Mesothelial cell of epicardium (in vitro differentiated cells): Measurements from ENCODE around the gene PEG3. TPM values are rescaled to one million over a fixed set of nuclear protein-coding genes. Genes with fewer than 3 reads are reported as not detected.

Experiments used
- DNase-seq, 2 experiments: peaks; one replicate each; pipeline ENCODE4 v3.0.0; 2021; ENCODE audit warnings: low spot score in 2 of 2; ENCODE audit not compliant: unreplicated experiment in 2 of 2
- H3K27ac Mint-ChIP-seq: 2 replicates; pipeline ENCODE4 v1.8.0; 2021; ENCODE audit warnings: mixed read lengths
- H3K27me3 Mint-ChIP-seq: 2 replicates; pipeline ENCODE4 v1.8.0; 2021; ENCODE audit warnings: low read depth, mixed read lengths
- H3K36me3 Mint-ChIP-seq: 2 replicates; pipeline ENCODE4 v1.8.0; 2021; ENCODE audit warnings: mixed read lengths
- H3K4me1 Mint-ChIP-seq: 2 replicates; pipeline ENCODE4 v1.8.0; 2021; ENCODE audit warnings: mixed read lengths
- H3K4me3 Mint-ChIP-seq: 2 replicates; pipeline ENCODE4 v1.8.0; 2021; ENCODE audit warnings: mild to moderate bottlenecking, moderate library complexity, mixed read lengths
- H3K9me3 Mint-ChIP-seq: 2 replicates; pipeline ENCODE4 v1.8.0; 2021; ENCODE audit warnings: mixed read lengths
- total RNA-seq: library from RNA; stranded (reverse); gene quantifications from 3 replicates; pipeline ENCODE4 v1.2.1, GENCODE V29; 2021
- TF ChIP-seq, protein P1 (sequence below): fragments of 200-600 bp; sonication (generic); IDR thresholded peaks from one replicate; pipeline ENCODE4 v1.5.0; 2021; ENCODE audit warnings: antibody characterized with exemption; ENCODE audit not compliant: unreplicated experiment

Gene PEG3
- total RNA-seq, 1 donor from 2014 or later, result not detected

DNA sequence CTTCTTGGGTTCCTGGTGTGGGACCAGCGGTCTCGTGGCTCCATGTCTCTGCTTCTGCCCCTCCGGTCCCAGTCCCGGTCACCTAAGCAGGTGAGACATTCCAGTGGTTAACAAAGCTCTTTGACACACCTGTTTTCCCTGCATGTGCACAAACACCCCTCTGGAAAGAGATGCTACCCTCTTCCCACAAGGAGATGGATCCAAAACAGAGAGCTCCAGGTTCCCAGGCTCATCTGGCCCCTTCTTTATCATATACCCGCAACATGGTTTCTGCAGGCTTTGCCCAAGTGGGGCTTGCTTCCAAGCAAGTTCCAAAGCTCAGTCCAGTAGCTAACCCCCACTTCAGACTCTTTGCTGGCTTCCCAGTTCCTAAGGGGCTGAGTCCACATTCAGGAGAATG, 17.8 kb downstream of the PEG3 start:
- Mint-ChIP-seq H3K4me1 (no peaks in the 10 kb centered on the region), H3K36me3 (peaks cover 7% of the 10 kb centered on the region), H3K27ac (no peak overlapping the region), H3K4me3 (no peak overlapping the region), H3K9me3 (peaks cover 92% of the 10 kb centered on the region), H3K27me3 (no peaks in the 10 kb centered on the region)
- no peak for DNase-seq
- TF ChIP-seq, protein P1, sequence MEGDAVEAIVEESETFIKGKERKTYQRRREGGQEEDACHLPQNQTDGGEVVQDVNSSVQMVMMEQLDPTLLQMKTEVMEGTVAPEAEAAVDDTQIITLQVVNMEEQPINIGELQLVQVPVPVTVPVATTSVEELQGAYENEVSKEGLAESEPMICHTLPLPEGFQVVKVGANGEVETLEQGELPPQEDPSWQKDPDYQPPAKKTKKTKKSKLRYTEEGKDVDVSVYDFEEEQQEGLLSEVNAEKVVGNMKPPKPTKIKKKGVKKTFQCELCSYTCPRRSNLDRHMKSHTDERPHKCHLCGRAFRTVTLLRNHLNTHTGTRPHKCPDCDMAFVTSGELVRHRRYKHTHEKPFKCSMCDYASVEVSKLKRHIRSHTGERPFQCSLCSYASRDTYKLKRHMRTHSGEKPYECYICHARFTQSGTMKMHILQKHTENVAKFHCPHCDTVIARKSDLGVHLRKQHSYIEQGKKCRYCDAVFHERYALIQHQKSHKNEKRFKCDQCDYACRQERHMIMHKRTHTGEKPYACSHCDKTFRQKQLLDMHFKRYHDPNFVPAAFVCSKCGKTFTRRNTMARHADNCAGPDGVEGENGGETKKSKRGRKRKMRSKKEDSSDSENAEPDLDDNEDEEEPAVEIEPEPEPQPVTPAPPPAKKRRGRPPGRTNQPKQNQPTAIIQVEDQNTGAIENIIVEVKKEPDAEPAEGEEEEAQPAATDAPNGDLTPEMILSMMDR, result no peak

DNA sequence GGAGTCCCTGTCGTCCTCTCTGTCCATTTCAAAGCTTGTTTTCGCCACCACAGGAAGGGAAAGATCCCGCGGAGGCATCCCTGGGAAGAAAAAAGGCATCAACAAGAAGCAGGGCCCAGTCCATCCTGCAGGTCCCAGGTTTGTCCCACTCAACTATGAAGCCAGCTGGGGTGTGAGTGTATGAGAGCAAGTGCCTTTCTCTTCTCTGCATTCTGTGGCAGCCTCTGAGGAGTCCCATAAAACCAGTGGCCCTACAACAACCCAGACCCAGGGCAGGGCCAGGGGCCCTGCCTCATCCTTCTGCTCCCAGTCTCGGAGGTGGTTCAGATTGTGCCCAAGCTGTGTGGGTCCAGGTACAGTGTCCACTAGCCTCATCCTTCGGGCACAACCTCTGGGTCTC, 18.9 kb downstream of the PEG3 start:
- TF ChIP-seq, protein P1, result no peak
- H3K9me3 Mint-ChIP-seq, result peaks cover 92% of the 10 kb centered on the region

DNA sequence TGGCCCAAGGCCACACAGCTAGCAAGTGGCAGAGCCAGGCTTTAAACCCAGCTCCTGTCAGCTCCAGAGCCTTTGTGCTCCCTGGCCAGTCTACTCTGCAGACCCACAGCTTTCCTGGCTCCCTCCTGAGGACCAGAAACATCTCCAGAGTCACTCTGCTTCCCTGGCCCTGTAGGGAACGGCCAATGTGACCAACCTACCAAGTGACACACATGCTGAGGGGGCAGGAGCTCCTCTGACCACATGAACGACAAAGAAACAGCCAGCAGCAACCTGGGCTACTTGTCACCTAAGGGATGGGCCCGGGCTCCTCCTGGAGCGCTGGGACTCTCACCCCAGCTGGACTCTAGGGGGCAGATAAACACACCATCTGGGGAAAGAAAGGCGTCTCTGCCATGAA, 19.3 kb downstream of the PEG3 start:
- Mint-ChIP-seq H3K4me1 (no peaks in the 10 kb centered on the region), H3K4me3 (no peak overlapping the region), H3K27me3 (no peaks in the 10 kb centered on the region), H3K9me3 (peaks cover 92% of the 10 kb centered on the region), H3K36me3 (peaks cover 7% of the 10 kb centered on the region), H3K27ac (no peak overlapping the region)
- TF ChIP-seq, protein P1, result no peak
- DNase-seq, result no peak

More for the DNA sequence above, 18.9 kb downstream of the PEG3 start:
- no peak overlapping the region for H3K27ac Mint-ChIP-seq
- no peak for DNase-seq
- H3K36me3 Mint-ChIP-seq, result peaks cover 7% of the 10 kb centered on the region
- H3K4me1 Mint-ChIP-seq, result no peaks in the 10 kb centered on the region
- no peak overlapping the region for H3K4me3 Mint-ChIP-seq
- H3K27me3 Mint-ChIP-seq, result no peaks in the 10 kb centered on the region

DNA sequence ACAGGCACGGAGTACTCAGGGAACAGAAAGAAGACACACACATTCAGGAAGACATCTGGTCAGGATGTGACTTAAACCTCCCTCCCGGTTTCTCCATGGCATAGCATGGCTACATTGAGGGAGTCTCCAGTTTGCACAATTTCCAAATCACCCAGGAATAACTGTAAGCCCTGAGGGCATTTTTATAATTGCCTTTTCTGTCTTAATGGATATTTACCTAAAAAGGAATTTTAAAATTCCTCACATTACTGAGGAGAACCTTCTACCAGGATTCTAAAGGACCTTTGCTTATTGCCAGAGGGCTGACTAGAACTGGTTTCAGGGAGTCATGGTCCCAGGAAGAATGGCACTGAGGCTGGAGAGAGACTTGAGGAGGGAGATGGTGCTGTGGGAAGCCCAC, 21.4 kb downstream of the PEG3 start:
- no peaks in the 10 kb centered on the region for H3K27me3 Mint-ChIP-seq
- peaks cover 7% of the 10 kb centered on the region for H3K36me3 Mint-ChIP-seq
- H3K27ac Mint-ChIP-seq, result no peak overlapping the region
- TF ChIP-seq, protein P1, result no peak
- no peaks in the 10 kb centered on the region for H3K4me1 Mint-ChIP-seq
- H3K4me3 Mint-ChIP-seq, result no peak overlapping the region
- DNase-seq, result no peak
- peaks cover 93% of the 10 kb centered on the region for H3K9me3 Mint-ChIP-seq

DNA sequence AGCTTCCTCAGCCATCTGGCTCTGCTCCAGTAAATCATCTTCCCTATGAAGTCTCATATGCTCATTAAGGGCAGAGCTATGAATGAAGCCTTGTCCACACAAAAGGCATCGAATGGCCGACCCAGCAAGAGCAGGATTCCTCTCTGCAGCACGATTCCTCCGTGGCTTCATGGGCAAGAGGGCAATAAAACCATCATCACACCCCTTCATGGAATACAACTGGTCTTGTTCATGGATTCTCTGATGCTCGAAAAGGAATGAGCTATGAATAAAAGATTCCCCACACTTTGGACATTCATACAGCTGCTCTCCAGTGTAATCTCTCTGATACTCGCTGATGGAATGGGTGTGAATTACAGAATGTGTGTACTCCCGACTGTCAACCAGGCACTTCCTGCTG, 25.9 kb downstream of the PEG3 start:
- peaks cover 85% of the 10 kb centered on the region for H3K9me3 Mint-ChIP-seq
- no peaks in the 10 kb centered on the region for H3K27me3 Mint-ChIP-seq
- H3K27ac Mint-ChIP-seq, result no peak overlapping the region
- H3K4me1 Mint-ChIP-seq, result no peaks in the 10 kb centered on the region
- DNase-seq, result no peak
- no peak overlapping the region for H3K4me3 Mint-ChIP-seq
- TF ChIP-seq, protein P1, result no peak
- H3K36me3 Mint-ChIP-seq, result peaks cover 6% of the 10 kb centered on the region

DNA sequence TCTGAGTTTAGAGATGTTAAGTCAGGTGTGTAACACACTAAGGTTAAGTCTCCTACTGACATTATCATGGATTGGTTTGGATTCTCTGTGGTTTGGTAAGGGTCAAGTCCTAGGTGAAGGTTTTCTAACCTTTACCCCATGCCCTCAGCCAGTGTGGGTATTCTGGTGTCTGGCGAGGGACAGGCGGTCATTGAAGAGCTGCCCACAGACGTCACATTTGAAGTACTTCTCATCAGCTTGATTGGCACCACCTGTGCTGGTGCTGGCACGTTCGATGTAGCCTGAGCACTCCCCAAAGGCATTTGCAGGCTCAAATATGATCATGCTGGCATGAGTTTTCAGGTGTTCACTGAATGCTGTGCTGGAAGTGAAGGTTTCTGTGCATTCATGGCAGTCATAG, 27.0 kb downstream of the PEG3 start:
- Mint-ChIP-seq H3K27me3 (no peaks in the 10 kb centered on the region), H3K4me3 (no peak overlapping the region), H3K4me1 (no peaks in the 10 kb centered on the region), H3K9me3 (peaks cover 85% of the 10 kb centered on the region), H3K36me3 (peaks cover 6% of the 10 kb centered on the region), H3K27ac (no peak overlapping the region)
- TF ChIP-seq, protein P1, result no peak
- no peak for DNase-seq
